ENCODE measurements around the gene RIMBP2.

RIMBP2 gene

GRCh38 chr12:130666645-130667044, 49.5 kb downstream of the RIMBP2 start:
- no peak for TF ChIP-seq CTCF (IDR thresholded peaks at IDR 0.05)
- no peak for DNase-seq (ENCODE audit: low spot score)
- Histone ChIP-seq H3K4me3 (no peak overlapping the region), H3K27ac (no peak overlapping the region)

GRCh38 chr12:130665753-130666152, 50.3 kb downstream of the RIMBP2 start:
- no peak for DNase-seq (ENCODE audit: low spot score)
- no peak overlapping the region for H3K27ac ChIP-seq
- no peak overlapping the region for H3K4me3 ChIP-seq
- TF ChIP-seq CTCF (IDR thresholded peaks at IDR 0.05), result no peak

GRCh38 chr12:130664772-130665171, 51.3 kb downstream of the RIMBP2 start:
- DNase-seq (ENCODE audit: low spot score), result no peak
- Histone ChIP-seq H3K4me3 (no peak overlapping the region), H3K27ac (no peak overlapping the region)
- no peak for TF ChIP-seq CTCF (IDR thresholded peaks at IDR 0.05)

- DNase-seq (ENCODE audit: low spot score), result no peak
- no peak for TF ChIP-seq CTCF (IDR thresholded peaks at IDR 0.05)
- H3K27ac ChIP-seq, result no peak overlapping the region
- H3K4me3 ChIP-seq, result no peak overlapping the region
These were observed 51.8 kb downstream of the RIMBP2 start for GRCh38 chr12:130664252-130664651.

GRCh38 chr12:130663514-130663913, 52.6 kb downstream of the RIMBP2 start:
- no peak for TF ChIP-seq CTCF (IDR thresholded peaks at IDR 0.05)
- no peak overlapping the region for H3K27ac ChIP-seq
- no peak for DNase-seq (ENCODE audit: low spot score)
- H3K4me3 ChIP-seq, result no peak overlapping the region

GRCh38 chr12:130661486-130662255, 54.4 kb downstream of the RIMBP2 start:
- no peak for DNase-seq (ENCODE audit: low spot score)
- no peak overlapping the region for H3K4me3 ChIP-seq
- H3K27ac ChIP-seq, result no peak overlapping the region
- no peak for TF ChIP-seq CTCF (IDR thresholded peaks at IDR 0.05)

GRCh38 chr12:130661059-130661458, 55.0 kb downstream of the RIMBP2 start:
- no peak for TF ChIP-seq CTCF (IDR thresholded peaks at IDR 0.05)
- DNase-seq (ENCODE audit: low spot score), result no peak
- Histone ChIP-seq H3K27ac (no peak overlapping the region), H3K4me3 (no peak overlapping the region)
